ENCODE measurements around the gene PPCS. TPM values are rescaled to one million over a fixed set of nuclear protein-coding genes. Genes with fewer than 3 reads are reported as not detected.

The PPCS gene
- total RNA-seq, 1 experiment from 2014 or later, result 53.2 TPM

- H3K9me2 ChIP-seq (ENCODE audit: insufficient read depth), result no peaks in the 10 kb centered on the region
- no peak overlapping the region for H3K4me3 ChIP-seq (replicated peaks in 1 of 2; ENCODE audit: low read depth in 1 of 2, low read length in 2 of 2)
- no peaks in the 10 kb centered on the region for H3K27me3 ChIP-seq (ENCODE audit: insufficient read depth, low read length)
- H3K27ac ChIP-seq (ENCODE audit: low read depth, low read length), result no peak overlapping the region
- ATAC-seq, result no peak
- peaks cover 0 to 11% of the 10 kb centered on the region in 2 experiments; a peak in 2 of 4 replicates for H3K4me1 ChIP-seq (ENCODE audit: control insufficient read depth in 1 of 2, insufficient read depth in 2 of 2, low read length in 2 of 2)
- BruUV-seq (replicated peaks), result no TSS peak
- H3K4me2 ChIP-seq (ENCODE audit: low read length), result no peak overlapping the region
- intact Hi-C loops (cut with micrococcal nuclease), result no loop called here
- no peaks in the 10 kb centered on the region for H3K36me3 ChIP-seq (ENCODE audit: control insufficient read depth in 1 of 2, insufficient read depth in 2 of 2, low read length in 2 of 2)
- no peak for DNase-seq (ENCODE audit: low read depth, low spot score)
- H3K9me3 ChIP-seq (ENCODE audit: control insufficient read depth in 1 of 2, insufficient read depth in 1 of 2, low read depth in 1 of 2, low read length in 2 of 2), result no peaks in the 10 kb centered on the region
- H4K20me1 ChIP-seq (ENCODE audit: insufficient read depth), result no peaks in the 10 kb centered on the region
- H3K79me2 ChIP-seq (ENCODE audit: insufficient read depth, low read length), result no peaks in the 10 kb centered on the region
- ChIA-PET RAD21 (ENCODE audit: low non-redundant PET in 1 of 2, low total read pairs in 2 of 2, uncharacterized antibody in 2 of 2, unreplicated experiment in 2 of 2) (no interaction called here), CTCF (no interaction called here), POLR2A (no interaction called here)
- no peak overlapping the region for H3K9ac ChIP-seq (ENCODE audit: low read length)
- no peak overlapping the region for H2AFZ ChIP-seq (ENCODE audit: low read depth, low read length, poor library complexity, severe bottlenecking)
- no peak for TF ChIP-seq ZBTB33 (IDR thresholded peaks at IDR 0.05; ENCODE audit: extremely low read depth, insufficient replicate concordance, low read length)
- no peak for TF ChIP-seq ZNF274 (IDR thresholded peaks at IDR 0.05; ENCODE audit: low read depth, low read length)
- no peak for TF ChIP-seq SIN3A (IDR thresholded peaks at IDR 0.05; ENCODE audit: low read depth)
- TF ChIP-seq ELF1 (IDR thresholded peaks at IDR 0.05; ENCODE audit: borderline replicate concordance, low read depth), result no peak
- no peak for TF ChIP-seq RAD21 (IDR thresholded peaks at IDR 0.05; ENCODE audit: low read depth)
- TF ChIP-seq MAX (IDR thresholded peaks at IDR 0.05), result no peak
- no peak for TF ChIP-seq CTCF (IDR thresholded peaks at IDR 0.05 in 2 of 3, conservative IDR thresholded peaks at IDR 0.05 in 1 of 3; ENCODE audit: borderline replicate concordance in 1 of 3, insufficient read depth in 1 of 3, low read depth in 2 of 3, low read length in 2 of 3)
- TF ChIP-seq EZH2phosphoT487 (IDR thresholded peaks at IDR 0.05; ENCODE audit: borderline replicate concordance), result no peak
- TF ChIP-seq FOSL1 (IDR thresholded peaks at IDR 0.05; ENCODE audit: low read depth), result no peak
- TF ChIP-seq SP1 (IDR thresholded peaks at IDR 0.05; ENCODE audit: low read depth), result no peak
- no peak for TF ChIP-seq CBX3 (IDR thresholded peaks at IDR 0.05; ENCODE audit: low read depth)
- no peak for TF ChIP-seq POLR2AphosphoS5 (IDR thresholded peaks at IDR 0.05; ENCODE audit: low read depth, low read length)
- no peak for TF ChIP-seq EGR1 (IDR thresholded peaks at IDR 0.05; ENCODE audit: low read depth)
- TF ChIP-seq YY1 (IDR thresholded peaks at IDR 0.05; ENCODE audit: extremely low read depth, insufficient replicate concordance, low read depth, low read length), result no peak
Measured at GRCh38 chr1:42442662-42443061, 13.7 kb upstream of the PPCS start.

Measured in HCT116 (cell line).